DND-41 (cell line): ENCODE results near the gene KIF5A.

Experiments used
- EZH2 ChIP-seq: IDR thresholded peaks from 3 replicates; pipeline ENCODE4 v1.6.1; 2012; ENCODE audit warnings: borderline replicate concordance, low read depth, mild to moderate bottlenecking, moderate library complexity, low read length, inconsistent platforms; ENCODE audit not compliant: severe bottlenecking
- TF ChIP-seq, protein P1 (sequence below): IDR thresholded peaks from 2 replicates; pipeline ENCODE4 v1.5.1; 2012; ENCODE audit warnings: borderline replicate concordance, low read length, moderate library complexity, mild to moderate bottlenecking; ENCODE audit not compliant: poor library complexity, severe bottlenecking; ENCODE audit errors: extremely low read depth

DNA sequence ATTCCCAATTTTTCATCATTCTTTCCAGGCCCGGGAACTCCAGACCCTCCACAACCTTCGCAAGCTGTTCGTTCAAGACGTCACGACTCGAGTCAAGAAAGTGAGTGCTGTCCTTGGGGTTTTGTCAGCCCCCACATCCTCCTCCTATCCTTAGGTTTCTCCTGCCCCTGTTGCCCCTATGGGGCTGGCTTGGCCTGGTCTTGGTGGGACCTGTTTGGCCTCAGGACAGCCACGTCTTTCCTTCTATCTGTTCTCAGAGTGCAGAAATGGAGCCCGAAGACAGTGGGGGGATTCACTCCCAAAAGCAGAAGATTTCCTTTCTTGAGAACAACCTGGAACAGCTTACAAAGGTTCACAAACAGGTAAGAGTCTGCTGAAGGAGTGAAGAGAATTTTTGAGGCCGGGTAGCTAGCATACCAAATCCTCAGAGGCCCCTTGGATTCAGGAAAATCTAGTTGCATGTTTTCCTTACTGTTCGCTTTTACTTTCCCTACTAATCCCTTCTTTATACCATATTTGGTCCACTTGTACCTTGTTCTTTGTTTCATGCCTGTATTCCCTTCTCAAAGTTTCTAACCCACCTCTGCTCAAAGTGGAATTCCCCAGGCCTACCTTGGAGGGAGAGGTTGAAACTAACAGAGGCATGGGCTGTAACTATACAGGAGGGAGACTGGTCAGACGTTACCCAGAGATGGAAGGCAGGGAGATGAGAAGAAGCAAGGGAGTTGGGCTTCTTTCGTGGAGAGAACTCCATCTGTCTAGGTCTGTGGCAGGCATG, 28.3 kb downstream of the KIF5A start:
- TF ChIP-seq, protein P1, sequence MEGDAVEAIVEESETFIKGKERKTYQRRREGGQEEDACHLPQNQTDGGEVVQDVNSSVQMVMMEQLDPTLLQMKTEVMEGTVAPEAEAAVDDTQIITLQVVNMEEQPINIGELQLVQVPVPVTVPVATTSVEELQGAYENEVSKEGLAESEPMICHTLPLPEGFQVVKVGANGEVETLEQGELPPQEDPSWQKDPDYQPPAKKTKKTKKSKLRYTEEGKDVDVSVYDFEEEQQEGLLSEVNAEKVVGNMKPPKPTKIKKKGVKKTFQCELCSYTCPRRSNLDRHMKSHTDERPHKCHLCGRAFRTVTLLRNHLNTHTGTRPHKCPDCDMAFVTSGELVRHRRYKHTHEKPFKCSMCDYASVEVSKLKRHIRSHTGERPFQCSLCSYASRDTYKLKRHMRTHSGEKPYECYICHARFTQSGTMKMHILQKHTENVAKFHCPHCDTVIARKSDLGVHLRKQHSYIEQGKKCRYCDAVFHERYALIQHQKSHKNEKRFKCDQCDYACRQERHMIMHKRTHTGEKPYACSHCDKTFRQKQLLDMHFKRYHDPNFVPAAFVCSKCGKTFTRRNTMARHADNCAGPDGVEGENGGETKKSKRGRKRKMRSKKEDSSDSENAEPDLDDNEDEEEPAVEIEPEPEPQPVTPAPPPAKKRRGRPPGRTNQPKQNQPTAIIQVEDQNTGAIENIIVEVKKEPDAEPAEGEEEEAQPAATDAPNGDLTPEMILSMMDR, result no peak
- TF ChIP-seq EZH2, result no peak
